ENCODE data around the gene UBR3.

DNA sequence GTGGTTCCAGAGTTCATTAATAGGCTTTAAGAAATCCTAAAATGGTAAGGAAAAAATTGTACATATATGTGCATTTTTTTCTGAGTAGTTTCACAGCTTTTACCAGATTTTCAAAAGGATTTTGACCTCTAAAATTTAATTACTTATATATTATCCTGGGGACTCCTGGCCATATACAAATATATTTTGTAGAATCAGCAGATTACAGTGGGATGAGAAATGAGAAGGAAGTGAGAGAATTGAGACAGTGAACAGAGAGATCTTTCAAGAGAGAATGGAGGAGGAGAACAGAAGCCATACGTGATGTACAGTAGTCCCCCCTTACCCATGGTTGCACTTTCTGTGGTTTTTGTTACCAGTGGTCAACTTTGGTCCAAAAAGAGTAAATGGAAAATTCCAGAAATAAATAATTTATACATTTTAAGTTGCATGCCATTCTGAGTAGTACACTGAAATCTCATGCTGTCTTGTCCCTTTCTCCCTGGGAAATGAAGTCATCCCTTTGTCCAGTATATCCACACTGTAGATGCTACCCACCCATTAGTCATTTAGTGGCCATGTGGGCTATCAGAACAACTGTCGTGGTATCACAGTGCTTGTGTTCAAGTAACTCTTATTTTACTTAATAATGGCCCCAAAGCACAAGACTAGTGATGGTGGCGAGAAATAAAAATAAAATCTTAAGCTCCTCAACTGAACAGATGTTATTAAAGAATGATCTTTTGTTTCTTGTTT, 220.2 kb downstream of the UBR3 start:
- TF ChIP-seq CTCF (IDR thresholded peaks at IDR 0.05) (no peak), POLR2A (IDR thresholded peaks at IDR 0.05) (no peak), EP300 (IDR thresholded peaks at IDR 0.05) (no peak)
